Measurements from ENCODE around the gene ITGB4. TPM values are rescaled to one million over a fixed set of nuclear protein-coding genes. Genes with fewer than 3 reads are reported as not detected.

Gene ITGB4
- total RNA-seq, 1 donor from 2014 or later = 6.6 TPM

GRCh38 chr17:75778861-75779249, 57.6 kb downstream of the ITGB4 start:
- Mint-ChIP-seq H3K36me3 (ENCODE audit: low read depth, unreplicated experiment) (peaks cover 26% of the 10 kb centered on the region), H3K9me3 (ENCODE audit: unreplicated experiment) (no peaks in the 10 kb centered on the region), H3K4me1 (ENCODE audit: low read depth, unreplicated experiment) (peaks cover 17% of the 10 kb centered on the region), H3K27me3 (ENCODE audit: low read depth, unreplicated experiment) (no peaks in the 10 kb centered on the region), H3K27ac (ENCODE audit: unreplicated experiment) (peak overlapping the region; percentile 94), H3K4me3 (ENCODE audit: unreplicated experiment) (peak overlapping the region; percentile 96)
- no peaks in the 10 kb centered on the region for H3K27me3 ChIP-seq (ENCODE audit: insufficient read depth, low read length)
- H2AFZ ChIP-seq (ENCODE audit: low read depth, low read length) = no peak overlapping the region
- H3K36me3 ChIP-seq (ENCODE audit: insufficient read depth, low read length) = peaks cover 23% of the 10 kb centered on the region
- peak overlapping the region; percentile 98 for H3K27ac ChIP-seq (ENCODE audit: low read depth, low read length)
- peaks cover 34% of the 10 kb centered on the region for H3K79me2 ChIP-seq (ENCODE audit: insufficient read depth, low read length)
- H3K4me2 ChIP-seq (ENCODE audit: low read length) = peak overlapping the region; percentile 90
- TF ChIP-seq EZH2 (IDR thresholded peaks at IDR 0.05; ENCODE audit: insufficient read depth, low read length) (no peak), CTCF (IDR thresholded peaks at IDR 0.05; ENCODE audit: insufficient read depth, low read depth, low read length) (peak; percentile 19)
- peak overlapping the region; percentile 97 for H3K4me3 ChIP-seq (ENCODE audit: insufficient read depth, low read depth, low read length)
- H3K4me1 ChIP-seq (ENCODE audit: insufficient read depth, low read length) = peaks cover 21% of the 10 kb centered on the region
- H3K9me3 ChIP-seq (ENCODE audit: insufficient read depth, low read depth, low read length) = no peaks in the 10 kb centered on the region
- no peak for DNase-seq (ENCODE audit: low read depth)
- FAIRE-seq = no peak
- H3K9ac ChIP-seq (ENCODE audit: low read length) = peak overlapping the region; percentile 97
- peaks cover 50% of the 10 kb centered on the region for H4K20me1 ChIP-seq (ENCODE audit: insufficient read depth, low read length)

GRCh38 chr17:75779250-75779986, 58.2 kb downstream of the ITGB4 start:
- peak overlapping the region; percentile 98 for H3K27ac ChIP-seq (ENCODE audit: low read depth, low read length)
- H3K36me3 Mint-ChIP-seq (ENCODE audit: low read depth, unreplicated experiment) = peaks cover 24% of the 10 kb centered on the region
- DNase-seq (ENCODE audit: low read depth) = peak; percentile 99
- no peaks in the 10 kb centered on the region for H3K27me3 ChIP-seq (ENCODE audit: insufficient read depth, low read length)
- H3K36me3 ChIP-seq (ENCODE audit: insufficient read depth, low read length) = peaks cover 23% of the 10 kb centered on the region
- peak overlapping the region; percentile 97 for H3K9ac ChIP-seq (ENCODE audit: low read length)
- no peaks in the 10 kb centered on the region for H3K27me3 Mint-ChIP-seq (ENCODE audit: low read depth, unreplicated experiment)
- no peaks in the 10 kb centered on the region for H3K9me3 Mint-ChIP-seq (ENCODE audit: unreplicated experiment)
- TF ChIP-seq EZH2 (IDR thresholded peaks at IDR 0.05; ENCODE audit: insufficient read depth, low read length) (peak; percentile 51), CTCF (IDR thresholded peaks at IDR 0.05; ENCODE audit: insufficient read depth, low read depth, low read length) (no peak)
- H3K79me2 ChIP-seq (ENCODE audit: insufficient read depth, low read length) = peaks cover 34% of the 10 kb centered on the region
- peak overlapping the region; percentile 97 for H3K4me3 ChIP-seq (ENCODE audit: insufficient read depth, low read depth, low read length)
- no peak overlapping the region for H2AFZ ChIP-seq (ENCODE audit: low read depth, low read length)
- H3K4me1 Mint-ChIP-seq (ENCODE audit: low read depth, unreplicated experiment) = peaks cover 17% of the 10 kb centered on the region
- peak overlapping the region; percentile 99 for H3K27ac Mint-ChIP-seq (ENCODE audit: unreplicated experiment)
- H4K20me1 ChIP-seq (ENCODE audit: insufficient read depth, low read length) = peaks cover 47% of the 10 kb centered on the region
- H3K4me2 ChIP-seq (ENCODE audit: low read length) = peak overlapping the region; percentile 90
- H3K4me3 Mint-ChIP-seq (ENCODE audit: unreplicated experiment) = peak overlapping the region; percentile 96
- no peaks in the 10 kb centered on the region for H3K9me3 ChIP-seq (ENCODE audit: insufficient read depth, low read depth, low read length)
- FAIRE-seq = peak; percentile 72
- peaks cover 27% of the 10 kb centered on the region for H3K4me1 ChIP-seq (ENCODE audit: insufficient read depth, low read length)
